HepG2 (cell line): Measurements from ENCODE around the gene BCL2L1. TPM values are rescaled to one million over a fixed set of nuclear protein-coding genes. Genes with fewer than 3 reads are reported as not detected.
A peak's percentile ranks its signal among the peaks of the same experiment; 100 is the strongest.

Experiments used
- ATAC-seq: fragments of 200-7000 bp; cut with Tn5 transposase; 3 replicates; pipeline ENCODE4 v1.9.1; 2020; ENCODE audit warnings: mild to moderate bottlenecking, moderate library complexity
- BruUV-seq: library from RNA; stranded (reverse); fragments of 400-500 nt; replicated peaks from 2 replicates; lab custom pipeline; 2021; lab: Mats Ljungman, UMichigan
- CTCF ChIA-PET: fragments of 300-600 bp; formaldehyde crosslinking; extraction: SDS; loops from one replicate; lab custom pipeline; 2021; ENCODE audit warnings: low total read pairs, inconsistent platforms, low intra/inter-chr PET ratio; lab: Yijun Ruan, JAX
- POLR2A ChIA-PET: fragments of 350-600 bp; sonication (Branson Sonifier 250); formaldehyde crosslinking; loops from one replicate; lab custom pipeline; 2020; ENCODE audit warnings: antibody characterized with exemption, inconsistent platforms; lab: Yijun Ruan, JAX
- DNase-seq: peaks from one replicate; pipeline ENCODE4 v3.0.0-alpha.2; 2015; ENCODE audit warnings: low spot score
- FAIRE-seq: peaks from 3 replicates; lab custom pipeline; 2011; peaks lifted over from hg19 to GRCh38; lab: Jason Lieb, UNC
- H2AFZ ChIP-seq: one replicate; pipeline ENCODE4 v1.6.1; 2011; ENCODE audit warnings: low read length, inconsistent platforms
- H3K27ac ChIP-seq: fragments of 300-600 bp; 3 replicates; pipeline ENCODE4 v1.8.0; 2011; ENCODE audit warnings: mixed run types, mild to moderate bottlenecking, mixed read lengths, low read length, inconsistent platforms; ENCODE audit not compliant: insufficient read depth; ENCODE audit errors: extremely low read length
- H3K27me3 ChIP-seq, 2 experiments: fragments of 200-600 bp in 1 of 2; 2 replicates in 1 of 2; 3 replicates in 1 of 2; pipeline versions ENCODE4 v1.6.0 to v1.8.0; 2011; ENCODE audit warnings: low read length in 2 of 2, mild to moderate bottlenecking in 2 of 2, moderate library complexity in 2 of 2, inconsistent platforms in 1 of 2; ENCODE audit not compliant: insufficient read depth in 2 of 2, control insufficient read depth in 1 of 2
- H3K36me3 ChIP-seq, 2 experiments: fragments of 200-600 bp in 1 of 2; replicated peaks in 1 of 2; 2 replicates in 1 of 2; 3 replicates in 1 of 2; pipeline versions ENCODE4 v1.5.1 to v1.8.0; 2011; ENCODE audit warnings: low read length in 2 of 2, inconsistent platforms in 1 of 2; ENCODE audit not compliant: insufficient read depth in 2 of 2, control insufficient read depth in 1 of 2
- H3K4me1 ChIP-seq: 2 replicates; pipeline ENCODE4 v1.5.1; 2012; ENCODE audit warnings: low read length, inconsistent platforms; ENCODE audit not compliant: insufficient read depth
- H3K4me2 ChIP-seq: 2 replicates; pipeline ENCODE4 v1.6.0; 2011; ENCODE audit warnings: low read depth, low read length, inconsistent platforms
- H3K4me3 ChIP-seq, 3 experiments: fragments of 200-600 bp in 1 of 3; sonication (generic), shearing (Covaris generic) in 1 of 3; replicated peaks in 1 of 3; 2 replicates each; pipeline ENCODE4 v1.5.1; 2011 to 2016; ENCODE audit warnings: low read length in 3 of 3, inconsistent platforms in 2 of 3, low read depth in 2 of 3, mild to moderate bottlenecking in 2 of 3, control low read depth in 1 of 3, mixed read lengths in 1 of 3; ENCODE audit not compliant: insufficient read depth in 1 of 3
- H3K79me2 ChIP-seq: one replicate; pipeline ENCODE4 v1.6.1; 2011; ENCODE audit warnings: low read length, inconsistent platforms; ENCODE audit not compliant: insufficient read depth
- H3K9ac ChIP-seq: 2 replicates; pipeline ENCODE4 v1.6.0; 2011; ENCODE audit warnings: mild to moderate bottlenecking, low read depth, low read length, inconsistent platforms; ENCODE audit not compliant: insufficient read depth
- H3K9me3 ChIP-seq: 2 replicates; pipeline ENCODE4 v1.5.1; 2012; ENCODE audit warnings: mild to moderate bottlenecking, low read length
- H4K20me1 ChIP-seq: 2 replicates; pipeline ENCODE4 v1.6.0; 2011; ENCODE audit warnings: inconsistent platforms, mild to moderate bottlenecking, low read length, moderate library complexity; ENCODE audit not compliant: insufficient read depth
- KDM6A ChIP-seq: IDR thresholded peaks from 2 replicates; pipeline ENCODE4 v1.6.1; 2016; ENCODE audit warnings: low read depth
- POLR2G ChIP-seq: fragments of 200-400 bp; formaldehyde crosslinking; IDR thresholded peaks from 2 replicates; pipeline ENCODE4 v1.6.1; 2018; ENCODE audit warnings: mild to moderate bottlenecking, low read depth, low read length, moderate library complexity
- RBM22 ChIP-seq: fragments of 200-400 bp; formaldehyde crosslinking; optimal IDR thresholded peaks from 2 replicates; pipeline ENCODE3; 2017; ENCODE audit warnings: mild to moderate bottlenecking, low read length, moderate library complexity
- SMAD3 ChIP-seq: sonication (generic); formaldehyde crosslinking; IDR thresholded peaks from 2 replicates; pipeline ENCODE4 v1.4.0; 2020; ENCODE audit warnings: missing genetic modification reagents
- ZFX ChIP-seq: sonication (generic); formaldehyde crosslinking; IDR thresholded peaks from 2 replicates; pipeline ENCODE4 v1.4.0; 2020; ENCODE audit warnings: mild to moderate bottlenecking, low read depth, missing genetic modification reagents, moderate library complexity
- ZNF354B ChIP-seq: sonication (generic); formaldehyde crosslinking; IDR thresholded peaks from 2 replicates; pipeline ENCODE4 v1.8.0; 2022; ENCODE audit warnings: mild to moderate bottlenecking, missing genetic modification reagents
- ZNF530 ChIP-seq: sonication (generic); formaldehyde crosslinking; IDR thresholded peaks from 2 replicates; pipeline ENCODE4 v1.5.0; 2020; ENCODE audit warnings: low read depth, mild to moderate bottlenecking, missing genetic modification reagents
- ZNF550 ChIP-seq: sonication (generic); formaldehyde crosslinking; IDR thresholded peaks from 2 replicates; pipeline ENCODE4 v1.4.0; 2020; ENCODE audit warnings: mild to moderate bottlenecking, missing genetic modification reagents, borderline replicate concordance
- ZSCAN22 ChIP-seq: sonication (generic); formaldehyde crosslinking; IDR thresholded peaks from 2 replicates; pipeline ENCODE4 v1.4.0; 2020; ENCODE audit warnings: mild to moderate bottlenecking, missing genetic modification reagents
- WGBS: methylation state at CpG from one replicate; pipeline ENCODE4 v1.1.6; 2017; ENCODE audit warnings: low lambda C conversion rate; 5-methylcytosine and 5-hydroxymethylcytosine counted together
- in situ Hi-C: cut with HindIII; loops from 2 replicates; pipeline ENCODE4 v1.10.0; 2017; ENCODE audit warnings: low pct_unique_long_range_greater_than_20kb; ENCODE audit not compliant: extremely low pct_ligation_motif_present
- intact Hi-C: fragments of 100-400 bp; cut with micrococcal nuclease; formaldehyde crosslinking; loops from one replicate; pipeline ENCODE4 v1.10.0; 2022; ENCODE audit not compliant: unreplicated experiment
- polyA plus RNA-seq, 8 experiments: library from polyadenylated mRNA; depleted of rRNA in 3 of 8; stranded (reverse) in 7 of 8; unstranded in 1 of 8; fragments of >200 nt; fragmentation: Illumina TruSeq in 4 of 8; extraction: Trizol in 4 of 8; gene quantifications; 2 replicates each; pipeline versions ENCODE4 v1.2.1 to v1.2.3, GENCODE V29; 2011 to 2016; ENCODE audit warnings: low read depth in 4 of 8, missing spikeins in 1 of 8, mixed read lengths in 1 of 8; ENCODE audit not compliant: insufficient read depth in 1 of 8
- total RNA-seq, 5 experiments: library from RNA; depleted of rRNA; stranded (reverse); fragments of >200 nt; fragmentation: Illumina TruSeq; extraction: Trizol; gene quantifications; 2 replicates each; pipeline ENCODE4 v1.2.3, GENCODE V29; 2016; ENCODE audit warnings: low read depth in 1 of 5
- TF ChIP-seq, protein P1 (sequence below): sonication (generic); formaldehyde crosslinking; conservative IDR thresholded peaks from 2 replicates; pipeline ENCODE4 v1.8.0; 2022; ENCODE audit warnings: mild to moderate bottlenecking, moderate library complexity, missing genetic modification reagents
- TF ChIP-seq, protein P2 (sequence below): sonication (generic); formaldehyde crosslinking; IDR thresholded peaks from 2 replicates; pipeline ENCODE4 v1.8.1; 2023; ENCODE audit warnings: mild to moderate bottlenecking, missing genetic modification reagents
- TF ChIP-seq, protein P3 (sequence below): sonication (generic); formaldehyde crosslinking; IDR thresholded peaks from 2 replicates; pipeline ENCODE4 v1.4.0; 2020; ENCODE audit warnings: missing genetic modification reagents
- TF ChIP-seq, protein P4 (sequence below): sonication (generic); formaldehyde crosslinking; IDR thresholded peaks from 2 replicates; pipeline ENCODE4 v1.5.1; 2020; ENCODE audit warnings: missing genetic modification reagents, mild to moderate bottlenecking, borderline replicate concordance

Gene BCL2L1
- total and polyA plus RNA-seq, 2 of the 13 experiments (the other 11 are each of a cell fraction or from before 2014, with no cell fraction given): 164 to 258 TPM

DNA sequence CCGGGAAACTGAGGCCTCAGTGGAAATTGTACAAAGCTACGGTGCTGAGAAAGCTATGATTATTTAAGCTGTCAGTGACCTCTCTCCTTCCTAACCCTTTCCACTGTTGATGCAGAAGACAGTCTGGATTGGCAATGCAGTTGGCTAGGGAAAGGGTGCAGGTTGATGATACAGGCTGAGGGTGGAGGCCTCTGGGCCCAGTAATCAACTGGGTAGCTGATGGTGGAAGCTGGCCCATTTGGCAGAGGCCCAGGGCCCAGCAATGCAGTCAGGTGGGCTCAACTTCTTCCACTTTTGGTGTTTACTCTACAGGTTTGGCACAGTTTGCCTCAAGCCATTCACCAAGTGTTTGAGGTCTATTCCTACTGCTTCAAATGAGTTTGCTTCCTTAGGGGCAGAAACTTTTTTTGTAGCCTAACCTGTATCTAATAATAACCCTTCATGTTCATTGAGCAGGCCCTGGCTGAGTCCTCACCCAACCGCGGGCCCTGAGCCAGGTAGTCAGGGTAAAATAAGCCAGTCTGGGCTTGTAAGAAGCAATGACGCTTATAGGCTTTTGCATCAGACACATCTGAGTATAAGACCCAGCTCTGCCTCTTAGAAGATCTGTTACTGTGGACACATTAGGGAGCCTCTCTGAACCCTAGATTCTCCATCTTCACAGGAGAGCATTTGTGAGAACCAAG lies 12.1 kb downstream of the BCL2L1 start:
- H3K9ac ChIP-seq: no peak overlapping the region
- POLR2A ChIA-PET: interaction anchor here (0.6 to 33.2 kb wide), 6 partner anchors 4 to 106 kb away, joined by 3 to 2822 read pairs (median 1312); partner anchors contain the start of genes BCL2L1 and ID1
- 96% methylated on average over 5 of the region's 5 CpGs for WGBS
- FAIRE-seq (no peak), ATAC-seq (no peak), DNase-seq (no peak)
- no peak overlapping the region for H2AFZ ChIP-seq
- H3K27ac ChIP-seq: peak overlapping the region; percentile 61
- H3K4me1 ChIP-seq: peaks cover 99% of the 10 kb centered on the region
- in situ Hi-C loops (no loop called here), intact Hi-C loops (no loop called here)
- H4K20me1 ChIP-seq: peaks cover 15% of the 10 kb centered on the region
- no peaks in the 10 kb centered on the region for H3K27me3 ChIP-seq
- H3K4me2 ChIP-seq: peak overlapping the region; percentile 64
- no TSS peak for BruUV-seq
- peaks cover 93% of the 10 kb centered on the region for H3K79me2 ChIP-seq
- peaks cover 45 to 89% of the 10 kb centered on the region in 2 experiments for H3K36me3 ChIP-seq
- H3K9me3 ChIP-seq: no peaks in the 10 kb centered on the region
- CTCF ChIA-PET: no interaction called here
- H3K4me3 ChIP-seq: no peak overlapping the region
- TF ChIP-seq POLR2G: peak; percentile 74
- 0 out of 2 replicates have a peak, but pooled peaks have one; percentile 10 for TF ChIP-seq ZNF354B
- TF ChIP-seq ZNF530 (CRISPR knock-in tag): no peak
- peak; percentile 26; the same call in 1 of the 2 replicates for TF ChIP-seq ZNF550 (CRISPR knock-in tag)
- TF ChIP-seq, protein P1, sequence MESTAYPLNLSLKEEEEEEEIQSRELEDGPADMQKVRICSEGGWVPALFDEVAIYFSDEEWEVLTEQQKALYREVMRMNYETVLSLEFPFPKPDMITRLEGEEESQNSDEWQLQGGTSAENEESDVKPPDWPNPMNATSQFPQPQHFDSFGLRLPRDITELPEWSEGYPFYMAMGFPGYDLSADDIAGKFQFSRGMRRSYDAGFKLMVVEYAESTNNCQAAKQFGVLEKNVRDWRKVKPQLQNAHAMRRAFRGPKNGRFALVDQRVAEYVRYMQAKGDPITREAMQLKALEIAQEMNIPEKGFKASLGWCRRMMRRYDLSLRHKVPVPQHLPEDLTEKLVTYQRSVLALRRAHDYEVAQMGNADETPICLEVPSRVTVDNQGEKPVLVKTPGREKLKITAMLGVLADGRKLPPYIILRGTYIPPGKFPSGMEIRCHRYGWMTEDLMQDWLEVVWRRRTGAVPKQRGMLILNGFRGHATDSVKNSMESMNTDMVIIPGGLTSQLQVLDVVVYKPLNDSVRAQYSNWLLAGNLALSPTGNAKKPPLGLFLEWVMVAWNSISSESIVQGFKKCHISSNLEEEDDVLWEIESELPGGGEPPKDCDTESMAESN: 0 out of 2 replicates have a peak, but pooled peaks have one; percentile 9
- TF ChIP-seq, protein P2, sequence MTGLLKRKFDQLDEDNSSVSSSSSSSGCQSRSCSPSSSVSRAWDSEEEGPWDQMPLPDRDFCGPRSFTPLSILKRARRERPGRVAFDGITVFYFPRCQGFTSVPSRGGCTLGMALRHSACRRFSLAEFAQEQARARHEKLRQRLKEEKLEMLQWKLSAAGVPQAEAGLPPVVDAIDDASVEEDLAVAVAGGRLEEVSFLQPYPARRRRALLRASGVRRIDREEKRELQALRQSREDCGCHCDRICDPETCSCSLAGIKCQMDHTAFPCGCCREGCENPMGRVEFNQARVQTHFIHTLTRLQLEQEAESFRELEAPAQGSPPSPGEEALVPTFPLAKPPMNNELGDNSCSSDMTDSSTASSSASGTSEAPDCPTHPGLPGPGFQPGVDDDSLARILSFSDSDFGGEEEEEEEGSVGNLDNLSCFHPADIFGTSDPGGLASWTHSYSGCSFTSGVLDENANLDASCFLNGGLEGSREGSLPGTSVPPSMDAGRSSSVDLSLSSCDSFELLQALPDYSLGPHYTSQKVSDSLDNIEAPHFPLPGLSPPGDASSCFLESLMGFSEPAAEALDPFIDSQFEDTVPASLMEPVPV: peak; percentile 24; the same call in 1 of the 2 replicates
- TF ChIP-seq, protein P3, sequence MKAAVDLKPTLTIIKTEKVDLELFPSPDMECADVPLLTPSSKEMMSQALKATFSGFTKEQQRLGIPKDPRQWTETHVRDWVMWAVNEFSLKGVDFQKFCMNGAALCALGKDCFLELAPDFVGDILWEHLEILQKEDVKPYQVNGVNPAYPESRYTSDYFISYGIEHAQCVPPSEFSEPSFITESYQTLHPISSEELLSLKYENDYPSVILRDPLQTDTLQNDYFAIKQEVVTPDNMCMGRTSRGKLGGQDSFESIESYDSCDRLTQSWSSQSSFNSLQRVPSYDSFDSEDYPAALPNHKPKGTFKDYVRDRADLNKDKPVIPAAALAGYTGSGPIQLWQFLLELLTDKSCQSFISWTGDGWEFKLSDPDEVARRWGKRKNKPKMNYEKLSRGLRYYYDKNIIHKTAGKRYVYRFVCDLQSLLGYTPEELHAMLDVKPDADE (CRISPR knock-in tag): no peak
- peak; percentile 34; the same call in 1 of the 2 replicates for TF ChIP-seq ZFX (CRISPR knock-in tag)
- peak; percentile 78 for TF ChIP-seq RBM22
- peak; percentile 94 for TF ChIP-seq ZSCAN22 (CRISPR knock-in tag)
- TF ChIP-seq, protein P4, sequence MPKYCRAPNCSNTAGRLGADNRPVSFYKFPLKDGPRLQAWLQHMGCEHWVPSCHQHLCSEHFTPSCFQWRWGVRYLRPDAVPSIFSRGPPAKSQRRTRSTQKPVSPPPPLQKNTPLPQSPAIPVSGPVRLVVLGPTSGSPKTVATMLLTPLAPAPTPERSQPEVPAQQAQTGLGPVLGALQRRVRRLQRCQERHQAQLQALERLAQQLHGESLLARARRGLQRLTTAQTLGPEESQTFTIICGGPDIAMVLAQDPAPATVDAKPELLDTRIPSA (CRISPR knock-in tag): no peak
- TF ChIP-seq KDM6A (CRISPR knock-in tag): no peak
- no peak for TF ChIP-seq SMAD3 (CRISPR knock-in tag)
